ENCODE data around the gene PIEZO1.

The PIEZO1 gene

DNA sequence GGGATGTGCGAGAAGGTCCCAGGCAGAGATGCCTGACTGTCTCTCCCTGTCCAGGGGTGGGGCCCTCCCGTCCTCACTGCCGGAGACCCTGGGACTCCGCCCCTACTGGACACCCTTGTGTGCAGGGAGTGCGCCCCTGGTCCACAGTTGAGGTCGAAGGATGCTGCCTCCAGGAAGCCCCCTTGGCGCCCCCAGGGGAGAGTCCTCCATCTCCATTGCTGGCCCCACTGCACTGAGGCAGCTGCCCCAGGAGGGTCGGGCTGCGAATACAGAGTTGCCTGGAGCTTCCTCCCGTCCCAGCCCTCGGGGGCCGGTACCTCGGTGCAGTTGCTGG is 52.1 kb downstream of the PIEZO1 start:
- no peak for DNase-seq

- no peak for DNase-seq
Observed at GRCh38 chr16:88732172-88732960, 52.7 kb downstream of the PIEZO1 start.

DNA sequence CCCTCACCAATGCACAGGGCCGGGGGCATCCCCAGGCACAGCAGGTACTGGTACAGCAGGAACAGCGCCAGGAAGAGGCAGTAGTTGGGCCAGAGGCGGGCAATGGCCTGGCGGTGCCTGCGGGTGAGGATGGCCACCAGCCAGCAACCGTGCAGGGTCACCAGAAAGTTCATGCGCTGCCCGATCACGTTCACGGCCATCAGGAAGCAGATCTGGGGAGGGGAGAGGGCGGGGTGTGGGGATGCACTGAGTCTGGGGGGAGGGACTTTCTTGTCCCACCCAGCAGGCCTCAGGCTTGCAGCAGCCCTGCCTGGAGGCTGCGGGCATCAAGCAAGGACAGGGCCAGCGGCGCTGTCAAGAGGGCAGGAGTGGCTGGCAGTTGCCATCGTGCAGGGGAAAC is 53.3 kb downstream of the PIEZO1 start:
- DNase-seq: no peak

DNA sequence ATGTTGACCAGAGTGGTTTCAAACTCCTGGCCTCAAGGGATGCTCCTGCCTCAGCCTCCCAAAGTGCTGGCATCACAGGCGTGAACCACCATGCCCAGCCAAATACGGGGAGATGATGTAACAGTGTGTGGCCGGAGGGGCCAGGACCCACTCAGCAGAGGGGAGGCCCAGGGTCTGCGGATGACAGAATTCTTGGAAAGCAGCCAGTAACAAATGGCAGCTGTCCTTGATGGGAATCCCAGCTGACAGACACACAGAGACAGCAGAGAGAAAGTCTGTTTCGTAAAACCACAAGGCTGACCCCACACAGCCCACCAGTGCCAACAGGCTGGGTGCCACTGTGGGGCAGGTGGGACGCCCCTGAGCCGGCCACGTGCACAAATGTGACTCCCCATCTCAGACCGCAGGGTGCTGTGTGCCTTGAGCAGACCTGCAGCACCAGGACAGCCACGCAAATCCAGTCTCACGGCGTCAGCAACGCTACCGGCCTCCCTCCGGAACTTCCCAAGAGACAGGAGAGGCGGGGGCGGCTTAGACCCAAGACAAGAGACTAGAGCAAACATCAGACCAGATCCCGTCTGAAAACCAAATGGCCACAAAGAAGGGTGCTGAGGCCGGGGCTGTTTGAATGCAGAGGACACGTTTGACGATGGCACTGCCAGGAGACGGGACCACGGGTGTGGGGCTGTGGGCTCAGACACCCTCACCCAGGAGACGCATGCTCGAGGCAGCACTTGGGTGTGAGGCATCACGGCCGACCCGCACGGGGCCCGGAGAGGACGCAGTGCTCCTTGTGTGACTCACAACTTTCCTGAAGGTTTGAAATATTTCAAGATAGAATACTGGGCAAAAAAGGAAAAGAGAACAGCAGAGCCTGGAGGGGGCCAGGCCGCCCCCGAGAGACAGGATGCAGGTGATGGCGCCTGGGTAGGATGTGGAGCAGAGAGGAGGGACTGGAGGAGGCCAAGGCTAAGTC is 54.1 kb downstream of the PIEZO1 start:
- DNase-seq: no peak

GRCh38 chr16:88727871-88728270 is 57.1 kb downstream of the PIEZO1 start:
- DNase-seq: no peak

DNA sequence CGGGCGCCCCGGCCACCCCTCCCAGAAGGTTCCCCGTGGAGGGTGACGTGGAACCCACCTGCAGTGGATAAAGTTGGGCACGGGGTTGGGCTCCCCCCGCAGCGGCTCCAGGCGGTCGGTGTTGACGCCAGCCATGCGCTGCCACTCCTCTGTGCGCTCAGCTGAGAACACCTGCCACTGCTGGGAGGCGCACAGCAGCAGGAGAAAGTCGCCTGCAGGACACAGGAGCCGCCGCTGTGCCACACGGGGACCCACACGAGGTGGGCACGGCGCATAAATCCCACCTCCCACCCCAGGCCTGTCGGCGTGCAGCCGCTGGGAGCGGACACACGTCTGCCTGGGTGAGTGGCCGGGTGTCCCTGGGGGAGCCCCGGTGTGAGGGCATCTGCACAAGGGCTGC is 58.0 kb downstream of the PIEZO1 start:
- DNase-seq: no peak

GRCh38 chr16:88726408-88726749 is 58.6 kb downstream of the PIEZO1 start:
- DNase-seq: no peak

GRCh38 chr16:88725609-88726407 is 59.2 kb downstream of the PIEZO1 start:
- no peak for DNase-seq

DNA sequence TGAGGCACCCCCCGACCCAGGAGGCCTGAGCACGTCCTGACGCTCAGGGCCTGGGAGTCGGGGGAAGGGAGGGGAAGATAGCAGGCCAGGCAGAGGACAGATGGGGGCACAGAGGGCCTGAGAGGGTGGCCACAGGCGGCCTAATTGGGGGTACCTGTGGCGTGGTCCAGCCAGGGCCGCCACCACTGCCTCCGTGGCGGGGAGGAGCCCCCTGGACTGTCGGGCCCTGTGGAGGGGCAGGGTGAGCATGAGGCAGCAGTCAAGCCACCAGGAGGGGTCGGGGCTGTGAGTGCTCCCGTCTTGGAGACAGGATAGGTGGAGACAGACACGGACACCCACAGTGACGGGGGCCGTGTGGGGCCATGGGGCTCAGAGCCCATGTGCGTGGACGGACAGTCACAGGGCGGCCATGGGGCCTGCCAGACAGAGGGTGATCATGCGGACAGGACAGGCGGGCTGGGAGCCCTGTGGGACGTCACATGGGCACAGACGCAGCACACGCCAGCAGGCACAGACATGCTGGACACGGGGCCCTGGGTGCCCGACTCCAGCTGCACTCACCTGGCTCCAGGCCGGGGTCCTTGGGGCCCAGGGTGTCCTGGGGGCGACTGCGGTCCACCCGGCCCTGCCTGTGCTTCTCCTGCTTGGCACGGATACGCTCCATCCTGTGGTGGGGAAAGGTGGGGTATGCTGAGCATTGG is 60.0 kb downstream of the PIEZO1 start:
- no peak for DNase-seq

- DNase-seq: no peak
Observed at GRCh38 chr16:88723911-88724310, 61.1 kb downstream of the PIEZO1 start.

GRCh38 chr16:88723507-88723887 is 61.5 kb downstream of the PIEZO1 start:
- no peak for DNase-seq

- DNase-seq: no peak
Observed at GRCh38 chr16:88722784-88723506, 62.1 kb downstream of the PIEZO1 start.

GRCh38 chr16:88721815-88722755 is 62.9 kb downstream of the PIEZO1 start:
- DNase-seq: no peak

- no peak for DNase-seq
Observed at GRCh38 chr16:88721236-88721635, 63.8 kb downstream of the PIEZO1 start.

DNA sequence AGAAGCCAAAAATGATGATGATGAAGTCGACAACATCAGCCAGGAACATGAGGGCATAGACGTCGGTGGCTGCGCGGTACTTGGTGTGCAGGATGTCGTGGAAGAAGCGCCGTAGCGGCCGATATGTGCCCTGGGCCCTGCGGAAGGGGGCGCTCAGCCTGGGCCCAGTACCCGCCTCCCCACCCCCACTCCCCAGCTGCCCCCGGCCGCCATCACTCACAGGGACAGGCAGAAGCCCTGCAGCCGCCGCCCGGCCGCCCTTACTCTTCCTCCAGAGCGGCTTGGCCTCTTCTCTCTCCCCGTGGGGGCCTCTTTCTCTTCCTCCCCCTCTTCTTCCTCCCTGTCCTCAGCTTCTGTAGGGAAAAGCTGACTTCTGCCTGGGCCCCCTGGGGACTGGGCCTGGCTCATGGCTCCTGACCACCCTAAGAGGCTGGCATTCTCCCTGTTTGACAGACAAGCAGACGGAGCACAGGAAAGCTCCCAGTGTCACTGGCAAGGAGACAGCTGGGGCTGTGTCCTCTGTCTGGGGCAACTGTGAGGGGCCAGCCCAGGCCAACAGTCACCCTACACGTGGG is 64.5 kb downstream of the PIEZO1 start:
- DNase-seq: no peak

- no peak for DNase-seq
Observed at GRCh38 chr16:88719933-88720296, 65.1 kb downstream of the PIEZO1 start.

GRCh38 chr16:88719267-88719932 is 65.6 kb downstream of the PIEZO1 start:
- DNase-seq: no peak

DNA sequence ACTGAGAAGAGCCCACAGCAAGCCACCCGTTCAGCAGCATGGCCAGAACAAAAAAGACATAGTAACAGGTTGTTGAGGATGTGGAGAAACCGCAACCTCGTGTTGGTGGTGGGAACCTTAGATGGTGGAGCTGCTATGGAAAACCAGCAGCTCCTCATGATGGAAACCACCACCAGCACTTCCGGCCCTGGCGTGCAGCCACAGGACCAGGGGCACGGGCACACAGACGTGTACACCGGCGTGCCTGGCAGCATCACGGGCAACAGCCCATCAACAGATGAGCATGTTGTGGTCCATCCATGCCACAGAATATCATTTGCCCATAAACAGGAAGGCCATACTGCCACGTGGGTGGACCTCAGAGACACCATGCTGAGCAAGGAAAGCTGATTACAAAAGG is 66.8 kb downstream of the PIEZO1 start:
- no peak for DNase-seq

- no peak for DNase-seq
Observed at GRCh38 chr16:88716601-88717001, 68.4 kb downstream of the PIEZO1 start.

- DNase-seq: no peak
Observed at GRCh38 chr16:88716201-88716600, 68.8 kb downstream of the PIEZO1 start.

All from stimulated activated CD4-positive, alpha-beta T cell treated with anti-CD3 and anti-CD28 coated beads, Interleukin-12 subunit alpha, Interleukin-12 subunit beta, amount 100 ng/mL, for 4 hours (primary cell).